A204.1 (cell line): ENCODE measurements around the gene VTA1.
"Not testable (repeated sequence)": the region's sequence is repeated elsewhere in the genome, so short reads cannot be mapped to it uniquely, and the experiment has no call there.

Experiments
- FAIRE-seq: peaks from 2 replicates; lab custom pipeline; 2012; peaks lifted over from hg19 to GRCh38; lab: Jason Lieb, UNC

The VTA1 gene

GRCh38 chr6:142146828-142147662, at the start of gene VTA1, which contains the start of gene NMBR:
Gene VTA1, plus strand, starts transcription at chr6:142147263. Its CDS starts 25 bp downstream, at chr6:142147288.
Gene NMBR, minus strand, starts transcription at chr6:142147122. Its CDS starts 58,464 bp downstream, at chr6:142088658.
- FAIRE-seq, result peak; percentile 98

- not testable (repeated sequence) for FAIRE-seq
These were observed 42.2 kb upstream of the VTA1 start for GRCh38 chr6:142104820-142105219.

GRCh38 chr6:142110820-142111219, 36.2 kb upstream of the VTA1 start:
- not testable (repeated sequence) for FAIRE-seq

GRCh38 chr6:142112451-142113061, 34.5 kb upstream of the VTA1 start:
- peak; percentile 91 for FAIRE-seq

GRCh38 chr6:142117366-142117765, 29.7 kb upstream of the VTA1 start:
- FAIRE-seq, result no peak

GRCh38 chr6:142118328-142118727, 28.7 kb upstream of the VTA1 start:
- no peak for FAIRE-seq

- no peak for FAIRE-seq
These were observed 28.1 kb upstream of the VTA1 start for GRCh38 chr6:142118925-142119324.

- no peak for FAIRE-seq
These were observed 25.7 kb upstream of the VTA1 start for GRCh38 chr6:142121342-142121741.

GRCh38 chr6:142130814-142131213, 16.2 kb upstream of the VTA1 start:
- FAIRE-seq, result no peak

GRCh38 chr6:142132625-142133024, 14.4 kb upstream of the VTA1 start, which contains the start of gene GJE1:
Gene GJE1, plus strand, starts transcription at chr6:142132925. Its CDS starts 234 bp downstream, at chr6:142133159.
- no peak for FAIRE-seq

GRCh38 chr6:142138876-142139275, 8.2 kb upstream of the VTA1 start:
- no peak for FAIRE-seq

- not testable (repeated sequence) for FAIRE-seq
These were observed 5.5 kb upstream of the VTA1 start for GRCh38 chr6:142141531-142141930.

- FAIRE-seq, result no peak
These were observed 5.7 kb downstream of the VTA1 start for GRCh38 chr6:142152746-142153145.

- peak; percentile 16 for FAIRE-seq
These were observed 6.1 kb downstream of the VTA1 start for GRCh38 chr6:142153196-142153595.

GRCh38 chr6:142154336-142154735, 7.3 kb downstream of the VTA1 start:
- no peak for FAIRE-seq

- no peak for FAIRE-seq
These were observed 8.0 kb downstream of the VTA1 start for GRCh38 chr6:142155091-142155490.

- FAIRE-seq, result peak; percentile 64
These were observed 9.1 kb downstream of the VTA1 start for GRCh38 chr6:142155895-142156757.

- not testable (repeated sequence) for FAIRE-seq
These were observed 9.7 kb downstream of the VTA1 start for GRCh38 chr6:142156758-142157068.

- no peak for FAIRE-seq
These were observed 15.7 kb downstream of the VTA1 start for GRCh38 chr6:142162780-142163179.

- no peak for FAIRE-seq
These were observed 18.2 kb downstream of the VTA1 start for GRCh38 chr6:142165227-142165626.

- FAIRE-seq, result no peak
These were observed 20.0 kb downstream of the VTA1 start for GRCh38 chr6:142167071-142167470.

GRCh38 chr6:142167486-142167885, 20.4 kb downstream of the VTA1 start:
- FAIRE-seq, result no peak

- FAIRE-seq, result no peak
These were observed 24.3 kb downstream of the VTA1 start for GRCh38 chr6:142171351-142171750.
